Measurements from ENCODE around the gene SLC19A1.

DNA sequence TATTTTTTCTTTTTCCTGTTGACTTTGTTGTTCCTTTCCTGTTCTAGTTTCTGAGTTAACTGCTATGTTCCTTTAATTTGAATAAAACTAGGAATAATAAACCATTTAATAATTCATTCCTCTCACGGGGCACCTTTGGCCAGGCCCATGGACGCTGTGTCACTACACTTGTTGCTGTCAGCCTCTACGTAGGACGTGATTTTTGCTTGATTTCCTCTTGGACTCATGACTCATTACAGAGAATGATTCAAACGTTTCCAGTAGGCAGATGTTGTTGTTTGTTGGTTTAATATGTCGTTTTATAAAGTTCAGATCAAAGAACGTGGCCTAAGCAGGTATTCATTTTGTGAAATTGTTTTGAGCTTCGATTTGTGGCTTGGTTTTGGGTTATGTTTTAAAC, 9.1 kb upstream of the SLC19A1 start:
- TF ChIP-seq CTCF (IDR thresholded peaks at IDR 0.05): no peak
- no peak for TF ChIP-seq POLR2A (IDR thresholded peaks at IDR 0.05; ENCODE audit: low read depth)
- no peak for TF ChIP-seq EP300 (IDR thresholded peaks at IDR 0.05)
- TF ChIP-seq POLR2AphosphoS5 (IDR thresholded peaks at IDR 0.05): no peak
